ENCODE data around the gene PBX2.
"Not testable (repeated sequence)": the region's sequence is repeated elsewhere in the genome, so short reads cannot be mapped to it uniquely, and the experiment has no call there.

Gene PBX2

DNA sequence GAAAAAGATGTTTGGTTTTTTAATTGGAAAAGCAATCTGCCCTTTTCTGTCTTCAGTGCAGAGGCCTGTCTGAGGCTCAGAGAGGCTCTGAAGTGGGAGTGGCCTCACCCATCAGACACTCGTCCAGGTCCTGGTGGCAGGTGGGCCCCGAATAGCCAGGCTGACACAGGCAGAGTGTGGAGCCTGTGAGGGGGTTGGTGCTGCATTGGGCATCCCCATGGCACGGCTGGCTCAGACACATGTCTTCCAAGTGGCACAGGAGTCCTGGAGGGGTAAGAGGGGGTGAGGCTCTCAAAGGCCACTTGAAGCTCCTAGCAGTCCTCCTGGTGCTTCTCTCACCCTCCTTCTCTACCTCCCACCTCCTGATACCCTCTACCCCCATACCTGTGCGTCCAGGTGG lies 30.0 kb upstream of the PBX2 start:
- no peak for TF ChIP-seq ZFX (IDR thresholded peaks at IDR 0.05)
- H3K27ac ChIP-seq = no peak overlapping the region

DNA sequence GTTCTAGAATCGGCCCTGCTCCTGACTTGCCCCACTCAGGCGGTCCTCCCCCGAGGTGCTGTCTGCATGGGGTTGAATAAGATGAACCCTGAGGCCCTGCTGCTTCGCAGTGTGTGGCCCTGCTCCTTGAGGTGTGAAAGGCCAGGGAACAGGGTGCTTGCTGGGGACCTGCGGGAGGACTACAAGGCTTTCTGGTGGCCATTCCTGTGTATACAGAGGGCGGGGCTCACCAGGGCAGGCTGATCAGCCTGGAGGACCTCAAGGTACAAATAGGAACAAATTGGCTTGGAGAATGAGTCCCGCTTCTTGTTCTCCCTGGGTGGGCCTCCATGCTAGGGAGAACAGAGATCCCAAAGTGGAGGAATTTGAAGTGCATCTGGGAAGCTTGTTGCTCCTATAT lies 28.2 kb upstream of the PBX2 start:
- H3K27ac ChIP-seq = no peak overlapping the region
- TF ChIP-seq ZFX (IDR thresholded peaks at IDR 0.05) = no peak
- TF ChIP-seq, protein P1, sequence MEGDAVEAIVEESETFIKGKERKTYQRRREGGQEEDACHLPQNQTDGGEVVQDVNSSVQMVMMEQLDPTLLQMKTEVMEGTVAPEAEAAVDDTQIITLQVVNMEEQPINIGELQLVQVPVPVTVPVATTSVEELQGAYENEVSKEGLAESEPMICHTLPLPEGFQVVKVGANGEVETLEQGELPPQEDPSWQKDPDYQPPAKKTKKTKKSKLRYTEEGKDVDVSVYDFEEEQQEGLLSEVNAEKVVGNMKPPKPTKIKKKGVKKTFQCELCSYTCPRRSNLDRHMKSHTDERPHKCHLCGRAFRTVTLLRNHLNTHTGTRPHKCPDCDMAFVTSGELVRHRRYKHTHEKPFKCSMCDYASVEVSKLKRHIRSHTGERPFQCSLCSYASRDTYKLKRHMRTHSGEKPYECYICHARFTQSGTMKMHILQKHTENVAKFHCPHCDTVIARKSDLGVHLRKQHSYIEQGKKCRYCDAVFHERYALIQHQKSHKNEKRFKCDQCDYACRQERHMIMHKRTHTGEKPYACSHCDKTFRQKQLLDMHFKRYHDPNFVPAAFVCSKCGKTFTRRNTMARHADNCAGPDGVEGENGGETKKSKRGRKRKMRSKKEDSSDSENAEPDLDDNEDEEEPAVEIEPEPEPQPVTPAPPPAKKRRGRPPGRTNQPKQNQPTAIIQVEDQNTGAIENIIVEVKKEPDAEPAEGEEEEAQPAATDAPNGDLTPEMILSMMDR (conservative IDR thresholded peaks at IDR 0.05) = no peak

DNA sequence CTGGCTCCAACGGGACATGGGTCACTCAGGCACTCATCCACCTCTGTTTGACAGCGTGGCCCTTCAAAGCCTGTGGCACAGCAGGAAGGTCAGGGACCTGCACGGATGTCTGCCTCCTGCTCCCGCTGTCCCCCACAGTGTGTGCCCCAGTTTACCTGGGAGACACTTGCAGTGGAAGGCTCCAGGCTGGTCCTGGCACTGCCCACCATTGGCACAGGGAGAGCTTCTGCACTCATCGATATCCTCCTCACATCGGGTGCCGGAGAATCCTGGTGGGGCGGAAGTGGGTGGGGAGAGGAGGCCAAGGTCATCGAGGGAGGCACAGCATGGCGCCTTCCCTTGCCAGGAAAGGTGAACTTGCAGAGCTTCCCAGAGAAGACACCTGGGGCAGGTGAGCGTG lies 27.0 kb upstream of the PBX2 start:
- no peak overlapping the region for H3K27ac ChIP-seq
- no peak for TF ChIP-seq ZFX (IDR thresholded peaks at IDR 0.05)
- TF ChIP-seq, protein P1 (conservative IDR thresholded peaks at IDR 0.05) = no peak

DNA sequence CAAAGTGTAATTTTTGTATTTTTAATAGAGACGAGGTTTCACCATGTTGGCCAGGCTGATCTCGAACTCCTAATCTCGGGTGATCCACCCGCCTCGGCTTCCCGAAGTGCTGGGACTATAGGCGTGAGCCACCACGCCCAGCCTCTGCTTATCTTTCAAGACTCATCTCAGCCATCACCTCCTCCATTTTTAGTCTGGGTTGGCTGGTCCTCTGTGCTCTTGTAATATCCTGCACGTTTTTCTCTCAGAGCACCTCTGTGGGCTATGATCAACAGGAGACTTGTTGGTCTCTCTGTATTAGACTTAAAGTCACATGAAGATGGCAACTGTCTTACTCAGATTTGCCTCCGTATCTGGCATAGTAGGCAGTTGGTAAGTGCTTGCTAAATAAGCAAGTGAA lies 26.3 kb upstream of the PBX2 start:
- H3K27ac ChIP-seq = no peak overlapping the region
- no peak for TF ChIP-seq ZFX (IDR thresholded peaks at IDR 0.05)
- TF ChIP-seq, protein P1 (conservative IDR thresholded peaks at IDR 0.05) = no peak

DNA sequence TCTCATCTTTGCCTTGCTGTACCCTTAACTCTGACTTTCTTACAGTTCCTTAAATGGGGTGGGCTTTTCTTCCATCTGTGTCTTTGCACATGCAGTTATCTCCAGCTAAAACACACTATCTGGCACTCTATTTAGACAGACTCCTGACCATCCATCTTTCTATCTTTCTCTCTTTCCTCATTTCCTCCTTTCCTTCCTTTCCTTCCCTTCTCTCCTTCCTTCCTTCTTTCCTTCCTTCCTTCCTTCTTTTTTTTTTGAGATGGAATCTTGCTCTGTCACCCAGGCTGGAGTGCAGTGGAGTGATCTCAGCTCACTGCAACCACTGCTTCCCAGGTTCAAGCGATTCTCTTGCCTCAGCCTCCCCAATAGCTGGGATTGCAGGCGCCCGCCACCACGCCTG lies 25.6 kb upstream of the PBX2 start:
- TF ChIP-seq, protein P1 (conservative IDR thresholded peaks at IDR 0.05) = no peak
- TF ChIP-seq ZFX (IDR thresholded peaks at IDR 0.05) = no peak
- no peak overlapping the region for H3K27ac ChIP-seq

DNA sequence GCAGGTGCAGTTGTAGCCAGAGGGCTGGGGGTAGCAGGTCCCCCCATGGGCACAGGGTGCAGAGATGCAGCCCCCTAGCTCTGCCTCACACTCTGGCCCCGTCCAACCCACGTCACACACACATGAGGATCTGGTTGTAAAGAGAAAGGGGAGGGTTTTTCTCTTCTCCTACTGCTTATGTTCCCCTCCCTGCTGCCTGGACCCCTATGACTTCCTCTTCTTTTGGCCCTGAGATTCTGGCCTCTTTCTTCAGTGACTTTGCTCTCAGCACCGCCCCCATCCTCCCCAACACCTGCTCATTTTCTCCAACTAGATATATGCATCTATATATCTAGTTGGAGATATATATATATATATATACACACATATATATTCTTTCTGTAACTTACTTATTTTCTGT lies 24.1 kb upstream of the PBX2 start:
- H3K27ac ChIP-seq = no peak overlapping the region
- TF ChIP-seq ZFX (IDR thresholded peaks at IDR 0.05) = no peak
- TF ChIP-seq, protein P1 (conservative IDR thresholded peaks at IDR 0.05) = no peak

DNA sequence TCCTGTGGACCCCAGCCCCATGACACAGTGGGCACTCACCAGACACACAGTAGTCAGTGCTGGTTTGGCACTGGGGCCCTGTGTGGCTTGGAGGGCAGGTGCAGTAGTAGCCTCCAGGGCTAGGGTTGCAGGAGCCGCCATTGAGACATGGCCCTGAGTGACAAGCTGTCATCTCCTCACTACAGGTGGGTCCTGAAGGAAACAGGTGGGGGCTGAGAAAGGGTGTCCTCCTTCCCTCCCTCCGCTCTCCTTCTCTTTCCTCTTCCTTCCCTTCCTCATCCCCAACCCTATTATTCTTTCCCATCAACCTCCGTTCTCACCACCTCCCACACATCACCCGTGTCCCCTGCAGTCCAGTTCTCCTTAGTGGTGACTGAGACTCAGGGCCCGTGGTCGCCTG lies 23.6 kb upstream of the PBX2 start:
- no peak overlapping the region for H3K27ac ChIP-seq
- TF ChIP-seq ZFX (IDR thresholded peaks at IDR 0.05) = no peak
- TF ChIP-seq, protein P1 (conservative IDR thresholded peaks at IDR 0.05) = no peak

DNA sequence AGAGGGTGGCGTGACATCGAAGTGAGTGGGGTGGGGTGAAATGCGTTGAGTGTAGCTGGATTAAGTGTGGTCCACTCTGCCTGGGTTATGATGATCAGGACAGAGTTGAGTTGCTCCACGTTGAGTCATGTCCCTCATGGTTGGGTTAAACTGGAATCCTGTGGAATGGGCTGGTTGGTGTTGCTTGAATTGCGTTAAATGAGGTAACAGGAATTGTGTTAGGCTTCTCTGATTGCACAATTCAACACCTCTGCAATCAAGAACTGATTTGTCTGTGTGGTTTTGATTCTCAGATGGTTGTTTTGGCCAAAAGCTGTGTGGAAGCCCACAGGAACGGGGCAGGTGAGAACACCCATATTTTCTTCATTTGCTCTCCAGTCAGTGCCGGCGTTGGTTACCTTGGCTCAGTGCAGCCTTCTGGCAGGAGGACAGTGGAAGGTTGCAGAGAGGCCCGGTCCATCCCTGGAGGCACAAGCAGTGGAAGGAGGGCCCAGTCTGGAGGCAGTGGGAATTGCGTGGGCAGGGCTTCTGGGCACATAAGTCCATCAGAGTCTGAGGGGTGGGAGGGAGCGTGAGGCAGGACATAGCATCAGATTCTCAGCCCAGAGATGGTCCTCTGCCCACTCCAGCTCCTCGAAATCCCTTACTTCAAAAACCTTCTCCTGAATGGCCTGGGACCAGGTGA lies 22.2 kb upstream of the PBX2 start:
- TF ChIP-seq, protein P1 (conservative IDR thresholded peaks at IDR 0.05) = no peak
- TF ChIP-seq ZFX (IDR thresholded peaks at IDR 0.05) = no peak
- no peak overlapping the region for H3K27ac ChIP-seq

DNA sequence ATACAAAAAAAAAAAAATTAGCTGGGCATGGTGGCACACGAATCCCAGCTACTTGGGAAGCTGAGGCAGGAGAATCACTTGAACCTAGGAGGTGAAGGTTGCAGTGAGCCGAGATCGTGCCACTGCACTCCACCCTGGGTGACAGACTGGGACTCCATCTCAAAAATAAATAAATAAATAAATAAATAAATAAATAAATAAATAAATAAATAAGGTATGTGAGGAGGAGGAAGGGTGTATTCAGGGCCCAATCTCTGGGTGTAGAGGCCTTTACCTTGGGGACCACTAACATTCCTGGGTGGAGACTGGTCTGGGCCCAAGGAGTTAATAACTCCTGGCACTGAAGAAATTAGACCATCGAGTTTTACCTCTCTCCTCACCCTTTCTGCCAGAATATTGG lies 21.4 kb upstream of the PBX2 start:
- H3K27ac ChIP-seq = not testable (repeated sequence)
